ENCODE results near the gene DOCK8.
"Not testable (repeated sequence)": the region's sequence is repeated elsewhere in the genome, so short reads cannot be mapped to it uniquely, and the experiment has no call there.

DOCK8 gene

DNA sequence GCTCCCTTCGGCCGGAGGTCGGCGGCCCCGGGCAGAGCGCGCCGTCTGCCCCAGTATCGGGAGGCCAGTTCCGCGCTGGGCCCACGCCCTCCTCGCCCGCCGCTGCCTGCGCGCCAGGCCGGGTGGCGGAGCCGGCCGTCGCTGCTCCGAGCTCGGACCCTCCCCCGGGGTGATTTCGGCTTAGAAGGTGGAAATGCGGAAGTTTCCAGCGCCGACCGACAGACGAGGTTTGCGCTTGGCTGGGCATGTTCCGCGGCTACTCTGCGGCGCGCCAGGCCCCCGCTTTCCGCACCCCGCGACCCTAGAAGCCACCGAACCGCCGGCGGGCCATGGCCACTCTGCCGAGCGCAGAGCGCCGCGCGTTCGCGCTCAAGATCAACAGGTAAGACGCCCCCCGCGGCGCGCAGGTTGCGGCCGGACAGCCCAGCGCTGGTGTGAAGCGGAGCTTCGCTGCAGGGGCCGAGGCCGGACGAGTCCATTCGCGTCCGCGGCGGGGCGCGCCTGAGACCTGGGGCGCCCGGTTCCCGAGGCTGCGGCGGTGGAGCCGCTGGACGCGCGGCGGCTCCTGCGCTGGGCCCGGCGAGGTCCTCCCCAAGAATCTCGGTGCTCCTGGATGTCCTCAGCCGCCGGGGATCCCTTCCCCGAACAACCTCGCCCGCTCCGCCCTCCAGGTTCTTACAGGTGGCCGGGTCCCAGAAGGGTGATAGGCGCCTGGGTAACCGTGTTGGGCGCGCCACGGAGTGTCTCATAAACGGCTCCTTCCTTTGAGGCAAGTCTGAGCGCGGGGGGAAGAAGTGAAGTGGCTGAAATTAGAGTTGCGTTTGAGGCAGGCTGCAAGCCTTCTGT is at the start of gene DOCK8:
DOCK8 (plus strand) TSS at position 218 of the 846 bp plus-strand sequence; CDS start at position 330, 112 bp downstream.
- DNase-seq: peak; percentile 82

DNA sequence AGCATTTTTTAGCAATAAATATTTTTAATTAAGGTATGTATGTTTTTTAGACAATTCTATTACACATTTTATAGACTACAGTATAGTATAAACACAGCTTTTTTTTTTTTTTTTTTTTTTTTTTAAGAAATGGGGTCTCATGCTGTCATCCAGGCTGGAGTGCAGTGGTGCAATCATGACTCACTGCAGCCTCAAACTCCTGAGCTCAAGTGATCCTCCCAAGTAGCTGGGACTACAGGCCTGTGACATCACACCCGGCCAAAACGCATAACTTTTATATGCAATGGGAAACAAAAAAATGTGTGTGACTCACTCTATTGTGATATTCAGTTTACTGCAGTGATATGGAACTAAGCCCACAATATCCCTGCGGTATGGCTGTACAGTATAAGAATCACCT is 44.9 kb upstream of the DOCK8 start:
- DNase-seq: not testable (repeated sequence)

DNA sequence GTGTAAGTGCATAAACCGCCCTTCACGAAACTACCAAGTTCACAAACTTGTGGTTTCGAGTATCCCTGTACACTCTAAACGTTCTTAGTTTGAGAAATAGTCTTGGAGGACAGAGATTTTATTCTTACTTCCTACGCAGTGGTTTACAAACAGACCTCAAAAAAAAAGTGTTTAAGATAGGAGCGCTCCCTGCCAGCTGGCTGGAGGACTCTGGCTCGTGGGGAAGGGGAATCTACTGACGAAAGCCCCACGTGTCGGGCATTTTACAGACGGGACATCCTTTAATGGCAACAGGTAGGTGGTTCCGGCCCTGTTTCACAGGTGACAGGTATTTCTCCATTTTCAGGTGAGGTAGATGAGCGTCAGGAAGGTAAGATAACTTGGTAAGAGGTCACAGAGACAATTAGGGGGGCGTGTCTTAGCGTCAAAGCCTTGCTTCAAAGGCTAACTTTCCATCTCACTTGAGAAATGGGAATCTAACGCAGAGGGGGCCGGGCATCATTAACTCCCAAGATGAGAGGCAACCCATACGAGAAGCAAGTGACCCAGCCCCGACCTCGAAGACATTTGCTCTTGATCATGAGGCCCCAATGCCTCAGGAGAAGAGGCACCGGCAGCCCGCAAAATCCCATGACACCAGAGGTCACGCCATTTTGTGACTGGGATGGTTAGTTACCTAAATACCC is 36.4 kb upstream of the DOCK8 start:
- DNase-seq: not testable (repeated sequence)

DNA sequence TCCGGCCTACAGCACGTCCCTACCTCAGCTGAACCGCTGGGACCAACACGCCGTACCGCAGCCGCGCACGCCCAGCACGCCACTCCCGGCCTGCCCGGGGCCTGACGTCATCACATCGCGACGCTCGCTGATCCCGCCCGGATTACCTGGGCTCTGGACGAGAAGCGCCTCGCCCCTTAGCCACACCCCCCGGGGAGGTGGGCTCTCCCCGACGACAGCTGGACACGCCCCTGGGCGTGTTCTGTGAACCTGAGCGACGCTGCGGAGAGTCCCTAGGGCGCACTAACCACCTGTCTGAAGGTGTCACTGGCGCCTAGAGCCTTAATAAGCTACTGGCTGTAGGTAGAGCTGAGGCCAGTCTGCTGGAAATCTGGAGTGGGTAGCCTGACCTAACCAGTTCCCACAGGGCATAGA is 35.7 kb upstream of the DOCK8 start, which contains the start of gene ZNG1A:
ZNG1A (minus strand) TSS at position 87 of the 414 bp plus-strand sequence. CDS start 87 bp downstream, outside the sequence.
- not testable (repeated sequence) for DNase-seq

DNA sequence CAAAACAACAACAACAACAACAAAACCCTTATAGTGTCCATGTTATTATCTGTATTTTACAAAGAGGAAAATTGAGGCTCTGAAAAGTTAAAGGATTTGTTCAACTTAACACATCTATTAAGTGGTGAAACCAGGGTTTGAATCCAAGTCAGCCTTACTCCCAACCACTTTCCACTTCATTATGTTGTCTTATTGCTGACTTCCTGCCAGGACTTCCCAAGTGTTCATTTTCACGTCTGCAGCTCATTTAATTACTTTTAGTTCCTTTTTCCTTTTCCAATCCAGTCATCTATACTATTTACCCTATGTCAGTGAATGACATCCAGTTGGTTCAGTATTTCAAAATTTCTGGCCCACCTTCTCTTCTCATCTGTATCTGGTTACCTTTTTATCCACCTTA is 15.1 kb upstream of the DOCK8 start:
- DNase-seq: not testable (repeated sequence)

DNA sequence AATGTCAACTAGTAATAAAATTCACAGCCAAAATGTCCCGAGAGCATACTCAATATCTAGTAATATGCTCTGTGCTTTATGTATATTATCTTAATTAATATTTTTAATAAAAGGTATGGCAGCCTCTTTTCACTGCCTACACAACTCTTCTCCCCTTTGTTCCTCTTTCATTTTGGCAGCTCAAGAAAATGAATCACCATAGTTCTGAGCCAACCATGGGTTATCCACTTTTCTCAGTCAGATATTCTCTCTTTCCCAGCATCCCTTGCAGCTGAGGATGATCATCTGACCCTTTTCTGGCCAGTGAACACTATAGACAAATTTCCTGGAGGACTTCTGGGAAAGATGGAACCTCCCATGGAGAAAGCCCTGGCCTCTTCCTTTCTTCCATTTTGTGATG is 8.2 kb upstream of the DOCK8 start:
- no peak for DNase-seq

DNA sequence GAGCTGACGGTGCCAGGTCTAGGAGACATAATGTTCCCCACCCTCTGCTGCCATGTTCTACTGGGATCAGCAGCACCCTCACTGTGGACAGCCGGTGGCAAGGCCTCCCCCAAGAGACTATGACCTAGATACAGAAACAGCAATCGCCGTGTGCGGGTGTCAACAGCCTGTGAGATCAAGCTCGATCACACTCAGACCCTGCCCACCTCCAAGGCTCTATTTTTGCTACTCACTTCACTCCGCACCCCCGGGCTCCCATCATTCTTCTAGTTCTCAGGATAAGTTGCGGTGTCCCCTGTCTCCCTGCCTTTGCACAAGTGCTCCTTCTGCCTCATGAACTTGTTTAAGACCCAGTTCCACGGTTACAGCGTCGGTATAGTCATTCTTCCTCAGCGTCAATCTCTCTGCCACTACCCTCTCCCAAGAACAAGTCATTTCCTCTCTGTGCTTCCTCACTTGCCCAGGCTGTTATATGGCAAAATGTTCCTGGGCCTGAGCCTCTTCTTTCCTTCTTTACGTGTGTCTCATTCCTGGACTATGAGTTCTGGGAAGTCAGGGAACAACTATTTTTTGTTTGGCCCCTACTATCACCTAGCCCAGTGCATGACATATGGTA is 5.4 kb upstream of the DOCK8 start:
- DNase-seq: no peak

DNA sequence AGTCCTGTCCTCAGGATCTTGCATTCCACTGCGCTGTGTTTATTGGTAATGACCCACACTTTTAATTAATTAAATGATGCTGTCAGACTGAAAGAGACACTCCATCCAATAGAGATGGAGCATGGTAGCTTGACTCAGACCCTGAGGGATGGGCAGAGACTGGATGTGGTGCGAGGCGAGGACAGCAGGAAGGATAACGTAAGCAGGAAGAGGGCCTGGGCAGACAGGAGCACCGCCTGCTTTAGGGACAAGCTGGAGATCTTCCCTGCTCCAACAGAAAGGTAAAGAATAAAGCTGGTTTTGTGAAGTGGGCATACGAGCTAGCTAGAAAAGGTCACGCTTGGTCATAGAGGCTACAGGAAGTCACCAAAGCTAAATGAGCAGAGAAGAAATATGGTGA is 3.6 kb upstream of the DOCK8 start:
- DNase-seq: no peak

DNA sequence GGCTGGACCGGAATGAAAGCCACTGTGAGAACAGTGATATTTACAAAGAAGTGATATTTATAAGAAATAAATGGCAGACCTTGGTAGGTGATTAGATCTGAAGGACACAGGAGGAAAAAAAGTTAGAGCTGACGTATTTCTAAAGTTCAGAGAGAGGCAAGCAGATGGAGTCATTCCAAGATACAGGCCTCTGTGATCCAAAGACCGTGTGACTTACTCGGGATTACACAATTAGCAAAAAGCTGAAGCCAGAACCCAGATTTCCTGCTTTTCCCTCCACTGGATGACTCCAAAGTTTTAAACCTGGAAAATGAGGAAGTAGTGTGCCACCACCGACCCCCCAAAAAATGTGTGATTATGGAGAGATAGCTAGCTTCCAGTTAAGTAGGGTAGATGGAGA is 3.1 kb upstream of the DOCK8 start:
- DNase-seq: no peak

DNA sequence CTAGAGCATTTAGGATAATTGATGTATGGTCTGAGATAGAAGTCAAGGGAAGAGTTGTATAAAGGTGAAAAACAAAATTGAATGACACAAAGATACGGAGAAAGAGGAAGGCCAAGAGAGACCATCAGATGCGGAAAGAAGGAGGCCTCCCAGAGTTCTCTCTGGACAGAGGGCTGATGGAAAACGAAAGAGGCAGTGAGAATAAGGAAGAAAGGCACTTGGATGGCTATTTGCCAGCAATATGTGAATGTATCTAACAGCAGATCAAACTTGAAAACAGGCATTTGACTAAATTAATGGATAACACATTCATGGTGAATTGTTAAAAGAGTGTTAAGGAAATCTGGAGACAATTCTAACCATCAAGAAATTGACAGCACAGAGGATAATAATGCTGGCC is 2.4 kb upstream of the DOCK8 start:
- DNase-seq: no peak

DNA sequence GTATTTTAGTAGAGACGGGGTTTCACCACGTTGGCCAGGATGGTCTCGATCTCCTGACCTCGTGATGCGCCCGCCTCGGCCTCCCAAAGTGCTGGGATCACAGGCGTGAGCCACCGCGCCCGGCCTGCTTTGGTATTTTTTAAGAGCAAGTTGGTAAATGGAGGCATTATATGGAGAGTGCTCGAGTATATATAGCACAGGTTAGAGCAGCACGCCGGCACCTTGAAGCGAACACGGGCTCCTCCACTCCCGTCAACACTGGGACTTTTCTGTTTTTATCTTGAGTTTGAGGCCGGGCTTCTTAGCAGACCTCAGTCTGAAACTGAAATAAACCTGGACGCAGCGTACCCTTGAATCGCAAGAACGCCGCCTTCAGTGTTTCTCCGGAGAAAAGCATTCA is 764 bp upstream of the DOCK8 start:
- DNase-seq: not testable (repeated sequence)

DNA sequence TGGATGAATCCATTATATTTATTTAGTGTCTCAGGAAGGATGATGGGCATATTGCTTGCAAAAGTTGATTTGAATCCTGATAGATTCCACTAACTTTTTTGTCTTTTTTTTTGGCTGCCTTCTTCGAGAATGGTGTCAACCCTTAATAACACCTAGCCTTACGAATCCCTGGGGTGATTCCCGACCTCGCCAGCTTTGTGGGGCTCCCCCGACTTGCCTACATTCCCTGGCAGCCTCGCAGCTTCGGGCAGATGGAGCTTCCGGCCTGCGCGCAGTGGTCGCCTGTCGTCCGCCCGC is 366 bp upstream of the DOCK8 start:
- no peak for DNase-seq

DNA sequence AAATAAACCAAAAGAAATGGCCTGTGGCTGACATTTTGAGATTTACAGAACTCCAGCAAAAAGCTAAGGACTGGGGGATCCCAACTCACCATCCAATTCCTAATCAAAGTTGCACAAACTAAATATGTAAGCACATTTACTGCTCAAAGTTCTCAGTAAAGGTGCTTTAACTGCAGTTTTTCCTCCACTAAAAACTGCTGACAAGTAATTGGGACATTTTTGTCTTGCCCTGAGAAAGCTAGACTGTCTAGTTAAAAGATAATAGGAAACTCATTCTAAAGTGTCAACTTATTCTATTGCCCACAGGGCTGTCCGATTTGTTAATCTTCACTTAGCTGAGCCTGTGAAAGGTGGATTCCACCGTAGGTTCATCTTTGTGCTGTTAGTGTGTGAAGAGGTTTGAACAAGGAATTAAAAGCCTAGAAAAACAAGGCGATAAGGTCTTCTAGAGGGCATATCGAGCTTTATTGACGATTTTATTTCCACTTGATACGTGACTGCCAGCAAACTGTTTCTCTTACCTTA is 1.0 kb downstream of the DOCK8 start:
- DNase-seq: no peak

DNA sequence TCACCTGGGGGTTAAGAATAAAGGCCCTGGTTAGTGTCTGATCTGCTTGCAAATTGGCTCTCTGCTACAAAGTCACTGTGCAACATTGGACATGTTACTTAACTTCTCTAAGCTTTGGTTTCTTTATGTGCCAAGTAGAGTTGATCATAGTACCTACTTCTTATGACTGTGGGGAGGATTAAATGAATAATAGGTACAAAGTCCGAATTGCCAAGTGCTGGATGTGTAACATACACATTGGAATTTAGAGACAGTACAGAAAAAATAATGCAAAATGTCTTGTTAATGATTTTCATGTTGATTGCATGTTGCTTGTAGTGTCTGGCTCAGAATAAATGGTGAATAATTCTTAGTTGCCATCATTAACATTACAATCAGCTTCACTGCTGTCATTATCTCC is 2.2 kb downstream of the DOCK8 start:
- no peak for DNase-seq

DNA sequence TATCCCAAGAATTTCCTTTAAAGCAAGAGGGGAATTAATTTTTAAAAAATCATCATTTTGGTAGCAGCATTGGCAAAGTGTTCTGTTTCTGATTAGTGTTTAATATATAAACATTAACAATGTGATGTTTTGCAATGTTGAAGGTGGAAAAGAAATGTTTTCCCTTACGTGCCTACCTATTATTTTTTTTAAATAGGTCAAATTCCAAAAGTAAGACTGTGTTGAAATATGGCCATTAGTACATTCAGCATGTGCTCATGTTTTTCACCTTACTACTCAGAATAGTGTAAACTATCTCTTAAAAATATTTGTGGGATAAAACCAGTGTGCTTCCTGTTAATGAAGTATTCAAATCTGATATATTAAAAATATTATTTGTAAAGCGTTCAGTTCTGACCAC is 3.3 kb downstream of the DOCK8 start:
- DNase-seq: no peak

DNA sequence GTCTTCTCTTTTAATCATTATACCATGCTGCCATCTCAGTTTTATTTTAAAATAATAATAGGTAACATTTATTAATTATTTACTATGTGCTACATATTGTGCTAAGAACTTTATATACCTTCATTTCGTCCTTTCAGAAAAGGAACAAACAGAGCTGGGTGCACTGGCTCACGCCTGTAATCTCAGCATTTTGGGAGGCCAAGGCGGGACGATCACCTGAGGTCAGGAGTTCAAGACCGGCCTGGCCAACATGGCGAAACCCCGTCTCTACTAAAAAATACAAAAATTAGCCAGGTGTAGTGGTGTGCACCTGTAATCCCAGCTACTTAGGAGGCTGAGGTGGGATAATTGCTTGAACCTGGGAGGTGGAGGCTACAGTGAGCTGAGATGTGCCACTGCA is 4.4 kb downstream of the DOCK8 start:
- not testable (repeated sequence) for DNase-seq

DNA sequence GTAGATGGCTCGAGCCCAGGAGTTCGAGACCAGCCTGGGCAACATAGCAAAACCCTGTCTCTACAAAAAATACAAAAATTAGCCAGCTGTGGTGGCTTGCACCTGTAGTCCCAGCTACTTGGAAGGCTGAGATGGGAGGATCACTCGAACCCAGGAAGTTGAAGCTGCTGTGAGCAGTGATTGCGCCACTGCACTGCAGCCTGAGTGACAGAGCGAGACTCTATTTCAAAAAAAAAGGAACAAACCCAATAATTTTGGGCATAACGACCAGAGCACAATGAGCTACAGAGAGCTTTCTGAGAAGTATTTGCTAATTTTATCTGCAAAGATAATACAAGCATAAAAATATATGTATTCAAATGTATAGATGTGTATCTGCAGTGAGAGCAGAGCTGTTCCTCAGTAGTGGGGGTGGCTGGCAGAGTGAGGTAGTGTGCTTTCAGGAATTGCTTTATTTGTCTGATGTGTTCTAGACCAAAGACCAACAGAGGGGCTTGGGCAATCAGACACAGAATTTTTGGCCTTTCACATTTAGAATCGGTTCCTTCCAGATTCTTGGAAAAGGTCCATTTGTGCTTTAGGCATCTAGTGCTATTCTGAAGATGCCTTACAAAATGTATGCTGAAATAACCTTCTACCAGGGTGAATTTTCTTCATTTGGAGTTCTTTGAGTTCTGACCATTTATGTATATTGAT is 5.2 kb downstream of the DOCK8 start:
- DNase-seq: peak; percentile 24

DNA sequence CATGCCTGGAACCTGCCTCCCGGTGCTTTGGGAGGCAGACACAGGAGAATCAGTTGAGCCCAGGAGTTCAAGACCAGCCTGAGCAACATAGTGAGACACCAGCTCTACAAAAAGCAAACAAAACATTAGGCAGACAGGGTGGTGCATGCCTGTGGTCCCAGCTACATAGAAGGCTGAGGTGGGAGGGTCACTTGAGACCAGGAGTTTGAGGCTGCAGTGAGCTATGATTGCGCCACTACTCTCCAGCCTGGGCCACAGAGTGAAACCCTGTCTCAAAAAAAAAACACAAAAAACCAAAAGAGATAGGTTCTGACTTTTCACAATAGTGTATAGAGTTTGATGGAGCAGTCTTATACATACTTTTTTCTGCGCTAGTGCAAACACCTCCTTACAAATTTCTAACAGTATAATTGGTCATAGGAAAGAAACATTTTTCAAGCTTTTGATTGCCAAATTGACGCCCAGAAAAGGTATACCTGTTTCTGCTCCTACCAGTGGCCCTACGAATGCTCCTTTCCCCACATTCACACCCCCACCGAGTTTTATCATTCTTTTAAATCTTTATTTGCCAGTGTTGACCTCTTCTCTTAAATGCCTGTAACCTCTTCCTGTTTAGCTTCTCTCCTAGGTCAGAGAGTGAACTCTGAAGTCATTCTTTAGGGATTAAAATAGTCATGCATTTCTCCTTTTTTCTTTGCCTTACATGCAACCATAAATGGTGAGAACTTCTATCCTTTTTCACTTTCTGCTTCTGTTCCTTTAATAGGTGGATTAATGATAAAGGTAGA is 7.5 kb downstream of the DOCK8 start:
- DNase-seq: peak; percentile 41

DNA sequence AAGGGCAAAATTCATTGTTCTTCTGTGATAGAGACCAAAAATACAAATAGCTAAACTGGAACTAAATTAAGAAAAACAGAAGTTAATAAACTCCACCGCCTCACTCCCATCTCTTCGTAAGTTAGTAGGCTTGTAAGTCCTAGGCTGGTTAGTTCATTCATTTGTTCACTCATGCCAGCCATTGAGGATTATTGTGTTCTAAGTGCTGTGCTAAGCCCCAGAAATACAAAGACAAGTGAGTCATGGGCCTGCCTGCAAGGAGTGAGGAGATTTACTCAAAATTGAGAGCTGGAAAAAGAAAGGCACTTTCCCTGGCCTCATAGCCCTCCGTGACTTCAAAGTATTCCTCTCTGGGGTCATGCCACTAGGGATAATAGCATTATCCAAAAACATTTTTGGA is 8.5 kb downstream of the DOCK8 start:
- no peak for DNase-seq

DNA sequence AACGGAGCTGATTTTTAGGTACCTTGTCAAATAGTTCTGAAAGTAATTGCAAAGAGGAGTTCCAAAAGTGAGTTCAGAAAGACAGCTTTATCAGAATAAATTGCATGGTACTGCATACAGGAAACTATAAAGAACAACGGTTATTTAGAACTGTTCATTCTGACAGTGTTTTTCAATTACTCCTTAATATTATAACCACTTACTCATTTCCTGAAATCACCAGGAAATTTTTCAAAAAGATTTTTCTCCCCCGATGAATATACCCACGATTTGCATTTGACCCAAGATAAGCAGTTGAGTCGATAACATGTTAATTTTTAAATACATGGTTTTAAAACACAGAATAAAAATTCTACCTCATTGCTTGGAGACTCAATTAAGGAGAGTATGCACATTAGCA is 9.4 kb downstream of the DOCK8 start:
- no peak for DNase-seq

DNA sequence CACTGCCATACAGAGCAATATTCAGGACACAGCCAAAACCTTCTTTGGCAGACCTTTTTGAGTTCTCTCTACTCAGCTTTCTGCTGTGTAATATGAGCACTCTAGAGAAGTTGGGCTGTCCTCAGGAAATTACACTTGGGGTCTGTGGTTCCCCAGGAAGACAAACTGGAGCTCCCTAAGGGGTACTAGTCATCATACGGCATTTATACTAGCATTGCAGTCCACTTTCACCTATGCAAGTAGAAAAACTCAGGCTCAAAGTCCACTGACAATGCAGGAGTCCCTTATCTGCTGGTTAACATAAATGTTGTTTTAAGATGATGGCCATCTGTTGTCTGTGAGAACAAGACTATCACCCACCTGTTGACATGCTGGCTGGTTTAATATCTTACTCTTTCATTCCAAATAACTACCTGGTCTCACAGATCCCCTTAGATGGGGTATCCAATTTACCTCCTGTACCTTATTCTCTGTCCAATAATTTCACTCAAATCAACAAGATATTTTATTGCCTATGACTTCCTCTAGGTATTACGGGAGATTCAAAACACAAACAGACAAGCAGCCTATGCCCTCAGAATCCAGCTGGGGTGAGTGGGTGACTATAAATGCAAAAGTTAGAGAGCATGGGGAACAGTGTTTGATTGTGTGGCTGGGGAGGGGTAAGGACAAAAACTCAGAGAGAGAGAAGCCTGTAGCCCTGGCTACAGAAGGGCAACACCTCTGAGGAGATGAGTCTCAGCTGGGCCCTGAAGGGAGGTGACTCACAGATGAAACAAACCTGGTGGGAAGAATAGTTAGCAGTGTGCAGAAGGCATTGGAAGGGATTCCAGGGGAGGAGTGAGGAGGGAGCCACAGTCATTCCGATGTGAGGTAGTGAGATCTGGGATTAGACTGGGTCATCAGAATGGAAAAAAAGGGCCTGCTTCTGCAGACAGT is 10.2 kb downstream of the DOCK8 start:
- peak; percentile 29 for DNase-seq
